OCI-LY3 (cell line): ENCODE results near the gene MTMR4.
A peak's percentile ranks its signal among the peaks of the same experiment; 100 is the strongest.

Experiments
- H2AFZ ChIP-seq: fragments of 200-600, 300-600 bp; shearing (Covaris generic); 2 replicates; pipeline ENCODE4 v1.6.0; 2014; ENCODE audit warnings: antibody characterized with exemption, low read depth, low read length
- H3K27ac ChIP-seq: fragments of 200-600, 300-600 bp; sonication (generic); 2 replicates; pipeline ENCODE4 v1.5.1; 2014; ENCODE audit warnings: mild to moderate bottlenecking, low read length, moderate library complexity, mixed read lengths
- H3K27me3 ChIP-seq: fragments of 200-600, 300-600 bp; sonication (generic); 2 replicates; pipeline ENCODE4 v1.6.1; 2014; ENCODE audit warnings: low read depth, low read length, mixed read lengths
- H3K36me3 ChIP-seq: fragments of 200-600, 300-600 bp; sonication (generic); replicated peaks from 2 replicates; pipeline ENCODE3; 2014; ENCODE audit warnings: low read depth, low read length, mixed read lengths
- H3K4me1 ChIP-seq: fragments of 300-600, 200-600 bp; sonication (generic); 2 replicates; pipeline ENCODE4 v1.6.1; 2014; ENCODE audit warnings: low read length, mixed read lengths
- H3K4me2 ChIP-seq: fragments of 200-600, 300-600 bp; sonication (generic); 2 replicates; pipeline ENCODE4 v1.6.1; 2014; ENCODE audit warnings: low read length, mixed read lengths
- H3K4me3 ChIP-seq: fragments of 300-600, 200-600 bp; sonication (generic); 2 replicates; pipeline ENCODE4 v1.5.1; 2014; ENCODE audit warnings: antibody characterized with exemption, mild to moderate bottlenecking, low read length, moderate library complexity
- H3K79me2 ChIP-seq: fragments of 300-600, 200-600 bp; shearing (Covaris generic); 2 replicates; pipeline ENCODE4 v1.6.1; 2014; ENCODE audit warnings: mild to moderate bottlenecking, low read length, mixed read lengths
- H3K9ac ChIP-seq: fragments of 300-600, 200-600 bp; shearing (Covaris generic); 2 replicates; pipeline ENCODE4 v1.6.0; 2014; ENCODE audit warnings: mild to moderate bottlenecking, low read length, moderate library complexity
- H3K9me3 ChIP-seq: fragments of 200-600, 300-600 bp; shearing (Covaris generic); 2 replicates; pipeline ENCODE4 v1.6.1; 2014; ENCODE audit warnings: low read length, mixed read lengths; ENCODE audit not compliant: insufficient read depth
- H4K20me1 ChIP-seq: fragments of 200-600, 300-600 bp; sonication (generic); 2 replicates; pipeline ENCODE4 v1.6.1; 2016; ENCODE audit warnings: low read length, mixed read lengths; ENCODE audit not compliant: insufficient read depth
- CTCF ChIP-seq: fragments of 200-600, 300-600 bp; sonication (generic); IDR thresholded peaks from 2 replicates; pipeline ENCODE4 v1.5.1; 2014; ENCODE audit warnings: antibody characterized with exemption, low read length, low read depth
- EZH2phosphoT487 ChIP-seq: fragments of 200-600 bp; shearing (Covaris generic); IDR thresholded peaks from 2 replicates; pipeline ENCODE4 v1.6.1; 2018; ENCODE audit warnings: antibody characterized with exemption, mixed run types, low read depth

The MTMR4 gene

GRCh38 chr17:58517378-58517927 lies 3.0 kb upstream of the MTMR4 start:
- peaks cover 28% of the 10 kb centered on the region for H3K79me2 ChIP-seq
- no peaks in the 10 kb centered on the region for H3K27me3 ChIP-seq
- H3K36me3 ChIP-seq: peaks cover 12% of the 10 kb centered on the region
- peak overlapping the region; percentile 95 for H3K4me2 ChIP-seq
- no peaks in the 10 kb centered on the region for H3K9me3 ChIP-seq
- TF ChIP-seq EZH2phosphoT487: no peak
- TF ChIP-seq CTCF: no peak
- peak overlapping the region; percentile 80 for H3K9ac ChIP-seq
- H3K4me3 ChIP-seq: peak overlapping the region; percentile 95
- peaks cover 37% of the 10 kb centered on the region for H3K4me1 ChIP-seq
- H3K27ac ChIP-seq: peak overlapping the region; percentile 60
- H2AFZ ChIP-seq: 0 out of 2 replicates have a peak overlapping the region, but pooled peaks have one; percentile 34
- H4K20me1 ChIP-seq: peaks cover 11% of the 10 kb centered on the region

GRCh38 chr17:58516644-58517377 lies 2.4 kb upstream of the MTMR4 start:
- Histone ChIP-seq H2AFZ (no peak overlapping the region), H3K27me3 (no peaks in the 10 kb centered on the region), H3K79me2 (peaks cover 34% of the 10 kb centered on the region), H3K4me3 (peak overlapping the region; percentile 95), H4K20me1 (peaks cover 11% of the 10 kb centered on the region), H3K36me3 (peaks cover 18% of the 10 kb centered on the region), H3K4me1 (peaks cover 39% of the 10 kb centered on the region), H3K9me3 (no peaks in the 10 kb centered on the region), H3K9ac (peak overlapping the region; percentile 80), H3K27ac (peak overlapping the region; percentile 60), H3K4me2 (peak overlapping the region; percentile 95)
- no peak for TF ChIP-seq EZH2phosphoT487
- no peak for TF ChIP-seq CTCF

GRCh38 chr17:58515286-58515685 lies 848 bp upstream of the MTMR4 start:
- no peak overlapping the region for H3K4me3 ChIP-seq
- TF ChIP-seq EZH2phosphoT487: no peak
- TF ChIP-seq CTCF: no peak
- H3K9me3 ChIP-seq: no peaks in the 10 kb centered on the region
- peaks cover 47% of the 10 kb centered on the region for H3K4me1 ChIP-seq
- no peak overlapping the region for H3K9ac ChIP-seq
- peaks cover 11% of the 10 kb centered on the region for H4K20me1 ChIP-seq
- H3K27me3 ChIP-seq: no peaks in the 10 kb centered on the region
- H3K4me2 ChIP-seq: peak overlapping the region; percentile 99; the same call in 1 of the 2 replicates
- H3K27ac ChIP-seq: no peak overlapping the region
- peaks cover 46% of the 10 kb centered on the region for H3K79me2 ChIP-seq
- H2AFZ ChIP-seq: no peak overlapping the region
- peaks cover 33% of the 10 kb centered on the region for H3K36me3 ChIP-seq

- peaks cover 11% of the 10 kb centered on the region for H4K20me1 ChIP-seq
- H3K4me3 ChIP-seq: peak overlapping the region; percentile 100
- peak overlapping the region; percentile 99 for H3K4me2 ChIP-seq
- H3K9ac ChIP-seq: peak overlapping the region; percentile 34; the same call in 1 of the 2 replicates
- peaks cover 51% of the 10 kb centered on the region for H3K79me2 ChIP-seq
- H3K27me3 ChIP-seq: no peaks in the 10 kb centered on the region
- TF ChIP-seq CTCF (no peak), EZH2phosphoT487 (no peak)
- H3K4me1 ChIP-seq: peaks cover 47% of the 10 kb centered on the region
- peaks cover 38% of the 10 kb centered on the region for H3K36me3 ChIP-seq
- no peak overlapping the region for H3K27ac ChIP-seq
- H2AFZ ChIP-seq: no peak overlapping the region
- no peaks in the 10 kb centered on the region for H3K9me3 ChIP-seq
Measured at GRCh38 chr17:58514770-58515157, 326 bp upstream of the MTMR4 start.
